ENCODE measurements around the gene WFDC1.

WFDC1 gene

GRCh38 chr16:84307209-84307954 lies 12.7 kb downstream of the WFDC1 start:
- no peak for TF ChIP-seq CTCF (conservative IDR thresholded peaks at IDR 0.05; ENCODE audit: low read depth, low read length)
- no peak overlapping the region for H3K4me3 ChIP-seq (ENCODE audit: low read depth, low read length)
- no peak for DNase-seq (ENCODE audit: low read depth)

GRCh38 chr16:84308120-84308519 lies 13.4 kb downstream of the WFDC1 start:
- DNase-seq (ENCODE audit: low read depth) = peak; percentile 36
- peak; percentile 55 for TF ChIP-seq CTCF (conservative IDR thresholded peaks at IDR 0.05; ENCODE audit: low read depth, low read length)
- no peak overlapping the region for H3K4me3 ChIP-seq (ENCODE audit: low read depth, low read length)

- no peak for TF ChIP-seq CTCF (conservative IDR thresholded peaks at IDR 0.05; ENCODE audit: low read depth, low read length)
- DNase-seq (ENCODE audit: low read depth) = no peak
- H3K4me3 ChIP-seq (ENCODE audit: low read depth, low read length) = no peak overlapping the region
Measured at GRCh38 chr16:84310642-84311041, 16.0 kb downstream of the WFDC1 start.

- no peak for TF ChIP-seq CTCF (conservative IDR thresholded peaks at IDR 0.05; ENCODE audit: low read depth, low read length)
- DNase-seq (ENCODE audit: low read depth) = no peak
- H3K4me3 ChIP-seq (ENCODE audit: low read depth, low read length) = no peak overlapping the region
Measured at GRCh38 chr16:84312783-84313382, 18.2 kb downstream of the WFDC1 start.

DNA sequence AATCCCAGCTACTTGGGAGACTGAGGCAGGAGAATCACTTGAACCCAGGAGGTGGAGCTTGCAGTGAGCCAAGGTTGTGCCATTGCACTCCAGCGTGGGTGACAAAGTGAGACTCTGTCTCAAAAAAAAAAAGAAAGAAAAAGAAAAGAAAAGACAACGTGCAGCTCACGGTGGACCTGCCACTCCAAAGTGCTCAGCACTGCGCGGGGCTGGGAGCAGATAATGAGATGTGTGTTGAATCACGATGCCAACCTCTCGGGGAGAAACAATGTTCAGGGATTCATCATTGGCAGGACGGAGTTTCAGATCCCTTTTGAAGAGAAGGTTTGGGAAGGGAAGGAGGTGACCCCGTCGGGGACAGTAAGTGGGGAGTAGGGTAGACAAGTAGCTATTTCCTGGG lies 19.2 kb downstream of the WFDC1 start:
- no peak for TF ChIP-seq CTCF (conservative IDR thresholded peaks at IDR 0.05; ENCODE audit: low read depth, low read length)
- H3K4me3 ChIP-seq (ENCODE audit: low read depth, low read length) = no peak overlapping the region
- no peak for DNase-seq (ENCODE audit: low read depth)

- no peak for DNase-seq (ENCODE audit: low read depth)
- TF ChIP-seq CTCF (conservative IDR thresholded peaks at IDR 0.05; ENCODE audit: low read depth, low read length) = no peak
- H3K4me3 ChIP-seq (ENCODE audit: low read depth, low read length) = no peak overlapping the region
Measured at GRCh38 chr16:84314373-84314772, 19.7 kb downstream of the WFDC1 start.

DNA sequence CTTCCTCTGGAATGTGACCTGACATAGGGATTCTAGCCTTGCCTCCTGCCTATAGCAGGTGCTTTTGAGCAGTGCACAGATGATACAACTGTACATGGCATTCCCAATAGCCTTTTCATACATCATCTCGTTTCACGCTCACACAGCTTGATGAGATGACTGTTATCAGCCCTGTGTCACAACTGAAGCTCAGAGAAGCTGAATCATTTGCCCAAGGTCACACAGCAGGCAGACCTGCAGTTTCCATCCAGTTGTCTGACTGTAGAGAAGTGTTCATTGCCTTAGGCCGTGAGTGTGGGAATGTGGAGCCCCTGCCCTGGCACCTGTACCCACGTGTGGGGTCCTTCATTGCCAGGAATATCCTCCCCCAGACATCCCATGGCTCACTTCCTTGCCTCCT lies 20.1 kb downstream of the WFDC1 start:
- no peak for DNase-seq (ENCODE audit: low read depth)
- no peak for TF ChIP-seq CTCF (conservative IDR thresholded peaks at IDR 0.05; ENCODE audit: low read depth, low read length)
- H3K4me3 ChIP-seq (ENCODE audit: low read depth, low read length) = no peak overlapping the region
